ENCODE data around the gene LTV1.

LTV1 gene

GRCh38 chr6:143896126-143896860 is 53.2 kb downstream of the LTV1 start:
- DNase-seq, result peak; percentile 41 to 65

GRCh38 chr6:143900358-143900757 is 57.2 kb downstream of the LTV1 start:
- DNase-seq, result no peak

GRCh38 chr6:143901885-143902750 is 59.0 kb downstream of the LTV1 start:
- DNase-seq, result no peak

- no peak for DNase-seq
Observed at GRCh38 chr6:143902827-143903226, 59.7 kb downstream of the LTV1 start.

GRCh38 chr6:143911028-143911427 is 67.9 kb downstream of the LTV1 start:
- no peak for DNase-seq

GRCh38 chr6:143912671-143913070 is 69.5 kb downstream of the LTV1 start:
- DNase-seq, result no peak
